HG03039 (cell line): ENCODE results near the gene HRH1.
"Not testable (repeated sequence)": the region's sequence is repeated elsewhere in the genome, so short reads cannot be mapped to it uniquely, and the experiment has no call there.

Experiments
- ATAC-seq: cut with Tn5 transposase; IDR thresholded peaks from one replicate; pipeline ENCODE4 v1.9.1; 2021; ENCODE audit warnings: mild to moderate bottlenecking, moderate library complexity; ENCODE audit not compliant: unreplicated experiment

The HRH1 gene

GRCh38 chr3:11154036-11154952, at the start of gene HRH1:
TSS of gene HRH1 (plus strand) at chr3:11154493. CDS start at chr3:11259038, 104,545 bp downstream.
- ATAC-seq, result no peak

- ATAC-seq, result not testable (repeated sequence)
Observed at GRCh38 chr3:11113316-11113715, 41.0 kb upstream of the HRH1 start.

GRCh38 chr3:11115548-11115947, 38.7 kb upstream of the HRH1 start:
- no peak for ATAC-seq

DNA sequence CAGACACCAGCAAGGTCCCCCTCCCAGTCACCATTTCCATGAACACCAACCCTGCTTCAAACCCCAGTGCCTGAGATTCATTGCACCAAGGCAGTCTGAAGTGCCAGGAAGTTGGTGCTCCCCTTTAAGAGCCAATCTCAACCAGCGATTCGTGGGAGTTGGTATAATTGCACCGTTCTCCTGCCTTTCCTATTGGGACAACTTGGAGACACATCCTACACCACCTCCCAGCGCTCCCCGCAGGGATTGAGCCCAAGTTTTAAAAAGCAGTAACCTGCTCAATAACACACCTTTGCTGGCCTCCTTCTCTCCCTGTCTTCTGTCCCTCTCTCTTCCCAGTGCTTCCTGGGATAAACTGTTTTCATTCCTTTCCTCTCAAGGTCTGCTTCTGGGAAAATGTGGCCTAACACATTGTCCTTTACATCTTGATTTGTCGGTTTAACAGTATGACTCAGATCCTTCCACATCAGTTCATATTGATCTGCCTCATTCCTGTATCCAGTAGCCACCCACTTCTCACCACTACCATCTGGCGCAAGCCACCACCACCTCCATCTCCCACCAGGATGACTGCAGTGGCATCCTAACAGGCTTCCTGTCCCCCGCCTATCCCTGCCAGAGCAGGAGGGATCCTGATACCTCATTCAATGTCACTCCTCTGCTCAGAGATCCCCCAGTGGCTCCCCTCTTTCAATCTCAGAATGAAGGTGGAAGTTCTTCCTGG, 37.8 kb upstream of the HRH1 start:
- no peak for ATAC-seq

GRCh38 chr3:11117591-11117990, 36.7 kb upstream of the HRH1 start:
- ATAC-seq, result no peak

DNA sequence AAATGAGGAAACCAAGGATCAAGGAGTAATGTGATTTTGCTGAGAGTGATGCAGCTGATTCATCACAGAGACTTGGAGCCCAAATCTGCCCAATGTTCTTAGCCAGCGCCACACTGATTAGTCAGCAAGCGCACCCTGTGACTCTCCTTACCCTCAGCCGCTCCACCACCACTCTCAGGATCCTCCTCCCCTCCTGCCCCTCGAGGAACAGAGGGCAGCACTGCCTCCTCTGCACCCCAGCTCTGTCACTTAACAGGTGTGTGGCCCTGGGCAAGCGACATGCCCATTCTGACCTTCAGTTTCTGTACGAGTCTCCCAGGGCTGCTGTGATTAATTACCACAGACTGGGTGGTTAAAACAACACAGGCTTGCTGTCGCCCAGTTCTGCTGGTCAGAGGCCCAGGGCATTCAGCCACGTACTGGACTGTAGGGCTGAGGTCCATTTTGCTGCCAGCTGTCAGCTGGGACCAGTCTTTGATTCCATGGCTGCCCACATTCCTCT, 36.1 kb upstream of the HRH1 start:
- no peak for ATAC-seq

DNA sequence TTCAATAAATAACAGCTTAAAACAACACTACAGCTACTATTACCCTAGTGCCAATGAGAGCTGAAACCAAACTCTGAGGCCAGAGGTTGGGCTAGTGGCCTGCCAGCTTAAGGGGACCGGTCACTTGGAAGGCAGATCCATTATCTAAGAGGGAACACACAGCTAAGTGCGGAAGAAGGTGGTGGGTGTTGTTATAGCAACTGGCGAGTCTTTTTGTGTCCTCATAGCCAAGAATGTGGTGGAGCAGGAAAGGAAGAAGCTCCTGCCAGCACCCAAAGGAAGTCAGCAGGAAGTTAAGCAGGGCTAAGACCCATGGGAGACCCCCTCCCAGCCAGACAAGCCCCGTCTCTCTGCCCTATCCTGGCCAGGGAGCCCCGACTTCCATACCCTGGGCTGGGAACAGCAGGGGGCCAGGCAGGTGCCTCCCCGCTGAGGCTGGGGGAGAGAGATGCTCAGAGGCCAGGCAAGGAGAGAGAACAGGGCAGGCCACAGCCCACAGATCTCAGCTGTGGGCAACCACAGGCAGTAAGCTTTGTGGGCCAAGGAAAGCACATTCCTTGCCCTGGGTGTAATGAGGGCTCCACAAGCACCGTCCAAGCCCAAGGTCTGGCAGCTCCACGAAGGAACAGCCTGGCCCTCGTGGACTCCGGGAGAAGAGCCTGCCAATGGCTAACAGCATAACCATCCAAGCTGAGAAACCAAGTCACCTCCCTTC, 34.0 kb upstream of the HRH1 start:
- no peak for ATAC-seq

DNA sequence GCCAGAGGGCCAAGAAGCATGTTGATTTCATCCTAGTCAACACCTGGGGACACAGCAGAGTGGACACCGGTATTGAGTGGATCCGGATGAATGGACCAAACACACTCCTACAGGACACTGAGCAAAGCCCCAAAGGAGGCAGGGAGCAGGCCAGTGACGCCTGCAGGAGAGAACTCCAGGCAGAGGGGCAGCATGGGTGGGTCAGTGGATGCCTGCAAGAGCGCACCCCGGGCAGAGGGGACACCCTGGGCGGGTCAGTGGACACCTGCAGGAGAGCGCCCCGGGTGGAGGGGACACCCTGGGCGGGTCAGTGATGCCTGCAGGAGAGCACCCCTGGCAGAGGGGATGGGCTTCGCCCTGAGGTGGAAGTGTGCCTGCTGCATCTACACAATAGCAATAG, 27.6 kb upstream of the HRH1 start:
- ATAC-seq, result no peak

DNA sequence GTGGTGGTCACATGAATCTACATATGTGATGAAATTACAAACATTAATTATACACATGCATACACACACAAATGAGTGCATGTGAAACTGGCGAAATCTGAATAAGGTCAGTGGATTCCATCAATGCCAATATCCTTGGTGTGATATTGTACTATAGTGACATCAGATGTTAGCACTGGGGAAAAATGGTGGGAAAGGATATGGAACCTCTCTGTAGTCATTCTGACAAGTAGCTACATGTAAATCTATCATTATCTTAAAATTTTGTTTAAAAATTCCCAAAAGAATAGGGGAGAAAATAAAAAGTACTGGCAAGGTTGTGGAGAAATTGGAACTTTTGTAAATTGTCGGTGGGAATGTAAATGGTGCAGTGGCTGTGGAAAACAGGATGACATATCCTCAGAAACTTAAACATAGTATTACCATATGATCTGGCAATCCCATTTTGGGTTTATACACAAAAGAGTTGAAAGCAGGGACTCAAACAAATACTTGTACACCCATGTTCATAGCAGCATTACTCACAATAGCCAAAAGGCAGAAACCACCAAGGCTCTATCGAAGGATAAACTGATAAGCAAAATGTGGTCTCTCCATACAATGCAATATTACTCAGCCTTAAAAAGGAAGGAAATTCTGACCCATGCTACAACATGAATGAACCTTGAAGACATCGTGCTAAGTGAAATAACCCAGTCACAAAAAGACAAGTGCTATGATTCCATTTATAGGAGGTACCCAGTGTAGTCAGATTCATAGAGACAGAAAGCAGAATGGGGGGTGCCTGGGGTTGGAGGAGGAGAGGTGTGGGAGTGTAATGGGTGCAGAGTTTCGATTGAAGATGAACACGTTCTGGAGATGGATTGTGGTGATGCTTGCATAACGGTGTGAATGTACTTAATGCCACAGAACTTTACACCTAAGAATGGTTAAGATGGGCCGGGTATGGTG, 25.3 kb upstream of the HRH1 start:
- no peak for ATAC-seq

DNA sequence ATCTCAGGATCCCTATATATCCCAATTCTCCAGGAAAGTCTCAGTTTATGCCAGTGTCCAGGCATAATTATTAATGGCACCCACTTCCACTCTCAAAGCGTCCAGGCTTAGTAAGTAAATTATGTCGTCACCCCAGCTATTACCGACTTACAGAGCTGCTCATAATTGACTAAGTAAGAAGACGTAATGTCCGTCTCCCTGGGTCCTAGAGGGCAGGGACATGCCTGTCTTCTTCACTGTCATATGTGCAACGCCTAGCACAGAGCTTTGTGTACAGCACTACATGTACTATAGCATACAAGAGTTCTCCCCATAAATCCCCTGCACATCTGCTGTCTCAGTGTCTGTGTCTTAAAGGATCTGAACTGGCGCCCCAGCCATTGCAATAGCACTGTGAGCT, 23.9 kb upstream of the HRH1 start:
- ATAC-seq, result no peak

GRCh38 chr3:11131371-11131770, 22.9 kb upstream of the HRH1 start:
- ATAC-seq, result no peak

- ATAC-seq, result not testable (repeated sequence)
Observed at GRCh38 chr3:11131886-11132285, 22.4 kb upstream of the HRH1 start.

GRCh38 chr3:11132861-11133260, 21.4 kb upstream of the HRH1 start:
- ATAC-seq, result no peak

DNA sequence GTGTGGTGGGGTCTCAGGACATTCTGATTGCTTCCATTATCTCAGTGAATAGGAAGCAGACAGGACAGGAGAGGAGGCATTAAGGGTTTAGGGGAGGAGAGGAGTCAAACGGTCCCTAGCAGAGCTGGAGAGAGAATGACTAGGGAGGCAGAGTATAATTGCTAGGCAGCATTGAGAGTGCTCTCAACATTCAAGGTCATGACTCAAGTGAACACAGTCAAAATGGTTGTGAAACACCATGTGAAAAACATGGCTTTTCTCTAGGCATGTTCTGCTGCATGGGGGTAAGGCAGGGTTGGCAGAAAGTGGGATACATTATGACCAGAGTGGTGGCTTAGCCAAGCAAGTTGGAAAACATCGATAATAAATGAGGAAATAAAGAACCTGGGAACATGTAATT, 19.5 kb upstream of the HRH1 start:
- ATAC-seq, result no peak

GRCh38 chr3:11136116-11136515, 18.2 kb upstream of the HRH1 start:
- ATAC-seq, result no peak

DNA sequence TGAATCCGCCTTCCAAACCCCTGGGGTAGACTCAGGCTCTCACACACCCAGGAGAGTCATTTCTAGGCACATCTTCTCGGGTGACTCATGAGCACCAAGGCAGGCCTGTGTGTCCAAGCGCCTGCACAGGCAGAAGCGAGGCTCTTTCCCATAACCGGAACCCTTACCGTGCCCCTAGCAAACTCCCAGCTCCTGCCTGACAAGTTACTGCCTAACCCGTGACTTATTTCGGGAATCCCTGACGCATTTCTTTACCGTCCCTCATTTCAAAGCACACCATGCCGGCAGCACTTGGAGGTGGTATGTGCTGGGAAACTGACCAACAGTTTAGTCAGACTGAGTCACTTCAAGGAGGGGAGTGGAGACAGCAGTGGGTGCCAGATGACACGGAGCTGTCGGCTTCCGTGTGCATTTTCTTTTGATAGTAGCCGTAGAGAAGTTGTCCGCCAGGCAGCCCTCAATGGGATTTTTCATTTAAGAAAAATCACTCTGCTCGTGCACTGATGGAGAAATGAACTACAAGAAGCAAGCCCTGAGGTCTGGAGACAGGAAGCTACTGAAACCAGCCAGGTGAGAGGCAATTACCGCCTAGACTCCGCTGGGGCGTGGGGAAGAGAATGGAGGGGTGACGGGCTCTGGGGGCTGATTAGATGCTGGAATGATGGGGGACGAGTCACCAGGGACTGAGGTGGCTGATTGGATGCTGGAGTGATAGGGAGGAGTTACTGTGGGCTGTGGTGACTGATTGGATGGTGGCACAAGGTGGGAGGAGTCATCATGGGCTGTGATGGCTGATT, 17.3 kb upstream of the HRH1 start:
- no peak for ATAC-seq

DNA sequence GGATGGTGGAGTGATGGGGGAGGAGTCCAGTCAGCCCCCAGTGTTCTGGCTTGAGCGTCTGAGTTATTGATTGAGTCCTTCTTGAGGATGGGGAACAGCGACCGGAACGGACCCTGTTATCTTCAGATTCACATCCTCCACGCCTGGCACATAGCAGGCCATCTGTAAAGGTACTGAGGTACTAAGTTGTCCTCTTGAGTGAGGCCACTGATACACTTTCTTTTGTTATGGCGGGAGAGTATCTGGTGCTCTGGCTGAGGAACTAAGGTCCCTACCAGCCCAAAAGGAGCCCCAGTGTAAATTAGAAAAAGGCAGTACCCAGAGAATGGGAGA, 16.7 kb upstream of the HRH1 start:
- no peak for ATAC-seq

DNA sequence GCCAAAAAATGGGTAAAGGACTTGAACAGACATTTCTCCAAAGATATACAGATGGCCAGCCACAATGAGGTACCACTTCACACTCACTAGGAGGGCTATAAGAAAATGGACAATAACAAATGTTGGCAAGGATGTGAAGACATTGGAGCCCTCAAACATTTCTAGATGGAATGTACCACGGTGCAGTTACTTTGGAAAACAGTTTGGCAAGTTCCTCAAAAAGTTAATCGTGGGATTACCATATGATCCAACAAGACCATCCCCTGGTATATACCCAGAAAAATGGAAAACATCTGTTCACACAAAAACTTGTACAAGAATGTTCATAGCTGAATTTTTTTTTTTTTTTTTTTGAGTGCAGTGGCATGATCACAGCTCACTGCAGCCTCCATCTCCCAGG, 15.9 kb upstream of the HRH1 start:
- no peak for ATAC-seq

GRCh38 chr3:11140030-11140712, 14.1 kb upstream of the HRH1 start:
- ATAC-seq, result peak; percentile 70
